Measurements from ENCODE around the gene ERO1B. TPM values are rescaled to one million over a fixed set of nuclear protein-coding genes. Genes with fewer than 3 reads are reported as not detected.

Gene ERO1B
- total RNA-seq, 2 donors from 2014 or later, result 4.9 to 5.6 TPM

- no peak overlapping the region for H3K4me3 Mint-ChIP-seq
- H3K9ac ChIP-seq (ENCODE audit: extremely low read depth, low read length, poor library complexity, severe bottlenecking), result no peak overlapping the region
- H3K36me3 ChIP-seq (ENCODE audit: control insufficient read depth, insufficient read depth, low read length), result no peaks in the 10 kb centered on the region
- peaks cover 8% of the 10 kb centered on the region for H3K9me3 Mint-ChIP-seq
- H3K27ac Mint-ChIP-seq, result no peak overlapping the region
- no peak overlapping the region for H3K4me3 ChIP-seq (ENCODE audit: low read length)
- H3K36me3 Mint-ChIP-seq (ENCODE audit: low read depth), result peaks cover 7% of the 10 kb centered on the region
- TF ChIP-seq, protein P1, sequence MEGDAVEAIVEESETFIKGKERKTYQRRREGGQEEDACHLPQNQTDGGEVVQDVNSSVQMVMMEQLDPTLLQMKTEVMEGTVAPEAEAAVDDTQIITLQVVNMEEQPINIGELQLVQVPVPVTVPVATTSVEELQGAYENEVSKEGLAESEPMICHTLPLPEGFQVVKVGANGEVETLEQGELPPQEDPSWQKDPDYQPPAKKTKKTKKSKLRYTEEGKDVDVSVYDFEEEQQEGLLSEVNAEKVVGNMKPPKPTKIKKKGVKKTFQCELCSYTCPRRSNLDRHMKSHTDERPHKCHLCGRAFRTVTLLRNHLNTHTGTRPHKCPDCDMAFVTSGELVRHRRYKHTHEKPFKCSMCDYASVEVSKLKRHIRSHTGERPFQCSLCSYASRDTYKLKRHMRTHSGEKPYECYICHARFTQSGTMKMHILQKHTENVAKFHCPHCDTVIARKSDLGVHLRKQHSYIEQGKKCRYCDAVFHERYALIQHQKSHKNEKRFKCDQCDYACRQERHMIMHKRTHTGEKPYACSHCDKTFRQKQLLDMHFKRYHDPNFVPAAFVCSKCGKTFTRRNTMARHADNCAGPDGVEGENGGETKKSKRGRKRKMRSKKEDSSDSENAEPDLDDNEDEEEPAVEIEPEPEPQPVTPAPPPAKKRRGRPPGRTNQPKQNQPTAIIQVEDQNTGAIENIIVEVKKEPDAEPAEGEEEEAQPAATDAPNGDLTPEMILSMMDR (conservative IDR thresholded peaks at IDR 0.05), result no peak
- H3K27me3 Mint-ChIP-seq (ENCODE audit: insufficient read depth), result no peaks in the 10 kb centered on the region
- no peak for DNase-seq
- H3K9me3 ChIP-seq (ENCODE audit: control insufficient read depth, low read length), result peaks cover 7% of the 10 kb centered on the region
- H3K27ac ChIP-seq (ENCODE audit: low read depth, low read length), result no peak overlapping the region
- H3K4me1 Mint-ChIP-seq, result no peaks in the 10 kb centered on the region
- H3K27me3 ChIP-seq (ENCODE audit: control insufficient read depth, insufficient read depth, low read length, poor library complexity, severe bottlenecking), result no peaks in the 10 kb centered on the region
- H3K4me1 ChIP-seq (ENCODE audit: control insufficient read depth, insufficient read depth, low read length), result no peaks in the 10 kb centered on the region
- 88% methylated on average over 1 of the region's 1 CpG; no CpG with 5 or more reads in 1 of the 2 experiments for WGBS, 2 experiments (ENCODE audit: insufficient coverage in 1 of 2, insufficient read length in 1 of 2)
Observed at GRCh38 chr1:236253119-236253518, 28.6 kb downstream of the ERO1B start.

DNA sequence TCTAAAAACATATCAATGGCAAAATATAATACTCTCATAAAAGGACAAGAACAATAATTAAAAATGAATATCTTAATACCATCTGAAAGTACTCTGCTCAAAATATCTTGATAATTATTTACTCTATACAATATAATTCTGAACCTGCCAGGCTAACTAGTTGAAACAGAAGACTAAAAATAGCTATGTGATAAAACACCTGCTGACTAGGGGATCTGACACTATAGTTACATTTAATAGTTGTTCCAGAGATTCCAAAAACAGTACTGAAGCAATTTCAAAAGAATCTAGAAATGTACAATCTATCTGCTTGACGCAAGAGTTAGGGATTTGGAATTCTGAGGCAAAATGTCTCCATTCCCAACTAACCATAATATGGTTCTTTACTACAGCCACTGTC, 30.2 kb downstream of the ERO1B start:
- Histone ChIP-seq H3K27me3 (ENCODE audit: control insufficient read depth, insufficient read depth, low read length, poor library complexity, severe bottlenecking) (no peaks in the 10 kb centered on the region), H3K4me3 (ENCODE audit: low read length) (no peak overlapping the region), H3K4me1 (ENCODE audit: control insufficient read depth, insufficient read depth, low read length) (no peaks in the 10 kb centered on the region), H3K27ac (ENCODE audit: low read depth, low read length) (no peak overlapping the region), H3K9me3 (ENCODE audit: control insufficient read depth, low read length) (no peaks in the 10 kb centered on the region), H3K9ac (ENCODE audit: extremely low read depth, low read length, poor library complexity, severe bottlenecking) (no peak overlapping the region), H3K36me3 (ENCODE audit: control insufficient read depth, insufficient read depth, low read length) (no peaks in the 10 kb centered on the region)
- Mint-ChIP-seq H3K9me3 (no peaks in the 10 kb centered on the region), H3K27ac (no peak overlapping the region), H3K36me3 (ENCODE audit: low read depth) (no peaks in the 10 kb centered on the region), H3K4me1 (no peaks in the 10 kb centered on the region), H3K27me3 (ENCODE audit: insufficient read depth) (no peaks in the 10 kb centered on the region), H3K4me3 (no peak overlapping the region)
- WGBS, 2 experiments (ENCODE audit: insufficient coverage in 1 of 2, insufficient read length in 1 of 2), result 100% methylated on average over 1 of the region's 1 CpG; no CpG with 5 or more reads in 1 of the 2 experiments
- no peak for DNase-seq
- TF ChIP-seq, protein P1 (conservative IDR thresholded peaks at IDR 0.05), result no peak

GRCh38 chr1:236247286-236247685, 34.5 kb downstream of the ERO1B start:
- no peak for DNase-seq
- TF ChIP-seq, protein P1 (conservative IDR thresholded peaks at IDR 0.05), result no peak
- H3K4me3 ChIP-seq (ENCODE audit: low read length), result no peak overlapping the region
- no peaks in the 10 kb centered on the region for H3K27me3 ChIP-seq (ENCODE audit: control insufficient read depth, insufficient read depth, low read length, poor library complexity, severe bottlenecking)
- no peaks in the 10 kb centered on the region for H3K9me3 ChIP-seq (ENCODE audit: control insufficient read depth, low read length)
- H3K9ac ChIP-seq (ENCODE audit: extremely low read depth, low read length, poor library complexity, severe bottlenecking), result no peak overlapping the region
- 97 to 99% methylated on average over 3 of the region's 3 CpGs for WGBS, 2 experiments (ENCODE audit: insufficient coverage in 1 of 2, insufficient read length in 1 of 2)
- Mint-ChIP-seq H3K4me1 (no peaks in the 10 kb centered on the region), H3K27me3 (ENCODE audit: insufficient read depth) (no peaks in the 10 kb centered on the region), H3K36me3 (ENCODE audit: low read depth) (no peaks in the 10 kb centered on the region), H3K9me3 (no peaks in the 10 kb centered on the region), H3K27ac (no peak overlapping the region), H3K4me3 (no peak overlapping the region)
- H3K36me3 ChIP-seq (ENCODE audit: control insufficient read depth, insufficient read depth, low read length), result no peaks in the 10 kb centered on the region
- H3K27ac ChIP-seq (ENCODE audit: low read depth, low read length), result no peak overlapping the region
- H3K4me1 ChIP-seq (ENCODE audit: control insufficient read depth, insufficient read depth, low read length), result no peaks in the 10 kb centered on the region
